GM06990 (cell line): ENCODE data around the gene COL15A1.

ENCODE experiments used
- DNase-seq: peaks from one replicate; pipeline ENCODE4 v3.0.0-alpha.2; 2011; ENCODE audit not compliant: insufficient read length; ENCODE audit errors: extremely low read depth
- H3K27me3 ChIP-seq: replicated peaks from 2 replicates; pipeline ENCODE4 v1.6.0; 2011; ENCODE audit warnings: low read length; ENCODE audit not compliant: control insufficient read depth, insufficient read depth
- H3K36me3 ChIP-seq: 2 replicates; pipeline ENCODE4 v1.5.1; 2011; ENCODE audit warnings: low read length; ENCODE audit not compliant: control insufficient read depth, insufficient read depth
- H3K4me3 ChIP-seq: replicated peaks from 2 replicates; pipeline ENCODE4 v1.5.1; 2011; ENCODE audit warnings: low read depth, mild to moderate bottlenecking, control low read depth, low read length
- TF ChIP-seq, protein P1 (sequence below): IDR thresholded peaks from 2 replicates; pipeline ENCODE4 v1.5.1; 2011; ENCODE audit warnings: low read length, control low read depth, mild to moderate bottlenecking, inconsistent platforms; ENCODE audit not compliant: insufficient read depth, poor library complexity, severe bottlenecking

COL15A1 gene

DNA sequence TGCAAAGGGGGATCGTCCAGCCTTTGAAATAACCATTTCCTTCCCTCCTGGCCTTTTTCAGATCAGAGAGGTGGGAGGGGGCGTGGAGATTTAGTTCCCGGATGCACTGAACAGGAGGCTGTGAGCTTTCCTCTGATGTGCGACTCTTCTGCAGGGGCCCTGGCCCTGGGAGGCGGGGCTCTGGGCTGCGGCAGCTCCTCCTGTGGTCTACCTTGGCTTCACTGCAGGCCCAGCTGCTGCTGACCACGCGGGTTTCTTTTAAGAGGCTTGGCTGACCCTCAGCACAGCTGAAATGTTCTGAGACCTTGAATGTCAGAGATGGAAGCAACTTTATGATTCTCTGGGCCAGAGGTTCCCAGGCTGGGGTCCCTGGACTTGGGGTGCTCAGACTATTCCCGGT is 27.0 kb upstream of the COL15A1 start:
- H3K4me3 ChIP-seq: no peak overlapping the region
- no peak for DNase-seq
- H3K27me3 ChIP-seq: no peaks in the 10 kb centered on the region
- TF ChIP-seq, protein P1, sequence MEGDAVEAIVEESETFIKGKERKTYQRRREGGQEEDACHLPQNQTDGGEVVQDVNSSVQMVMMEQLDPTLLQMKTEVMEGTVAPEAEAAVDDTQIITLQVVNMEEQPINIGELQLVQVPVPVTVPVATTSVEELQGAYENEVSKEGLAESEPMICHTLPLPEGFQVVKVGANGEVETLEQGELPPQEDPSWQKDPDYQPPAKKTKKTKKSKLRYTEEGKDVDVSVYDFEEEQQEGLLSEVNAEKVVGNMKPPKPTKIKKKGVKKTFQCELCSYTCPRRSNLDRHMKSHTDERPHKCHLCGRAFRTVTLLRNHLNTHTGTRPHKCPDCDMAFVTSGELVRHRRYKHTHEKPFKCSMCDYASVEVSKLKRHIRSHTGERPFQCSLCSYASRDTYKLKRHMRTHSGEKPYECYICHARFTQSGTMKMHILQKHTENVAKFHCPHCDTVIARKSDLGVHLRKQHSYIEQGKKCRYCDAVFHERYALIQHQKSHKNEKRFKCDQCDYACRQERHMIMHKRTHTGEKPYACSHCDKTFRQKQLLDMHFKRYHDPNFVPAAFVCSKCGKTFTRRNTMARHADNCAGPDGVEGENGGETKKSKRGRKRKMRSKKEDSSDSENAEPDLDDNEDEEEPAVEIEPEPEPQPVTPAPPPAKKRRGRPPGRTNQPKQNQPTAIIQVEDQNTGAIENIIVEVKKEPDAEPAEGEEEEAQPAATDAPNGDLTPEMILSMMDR: no peak
- H3K36me3 ChIP-seq: no peaks in the 10 kb centered on the region

DNA sequence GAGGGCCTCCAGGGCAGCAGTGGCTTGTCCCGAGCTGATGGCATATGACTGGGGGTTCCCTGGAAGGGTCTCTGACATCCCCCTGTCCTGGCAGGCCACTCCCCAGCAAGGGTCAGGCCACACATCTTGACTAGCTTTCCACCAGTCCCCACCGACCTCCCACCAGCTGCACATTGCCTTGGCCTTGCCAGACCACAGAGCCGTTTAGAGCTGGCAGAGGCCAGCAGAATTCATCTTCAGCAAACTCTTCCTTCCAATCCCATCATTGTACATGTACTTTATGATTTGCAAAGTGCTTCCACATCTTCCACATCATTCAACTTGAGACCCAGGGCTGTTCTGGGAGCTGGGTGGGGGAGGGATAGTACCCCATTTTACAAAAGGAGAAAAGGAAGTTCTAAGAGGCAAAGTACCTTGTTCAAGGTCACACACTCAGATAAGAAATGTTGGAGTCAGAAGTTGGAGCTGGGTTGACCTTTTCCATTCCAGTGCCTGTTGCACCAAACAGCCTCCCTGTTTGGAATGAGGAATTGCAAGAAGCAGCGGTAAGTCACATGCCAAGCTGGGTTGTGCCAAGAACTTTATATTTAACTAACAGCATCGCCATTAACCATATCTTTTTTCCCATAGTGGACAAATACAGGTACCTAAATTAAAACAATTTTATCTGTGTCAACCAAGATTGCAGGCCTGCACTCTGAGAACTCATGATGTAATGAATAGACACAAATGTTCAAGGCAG is 25.8 kb upstream of the COL15A1 start:
- Histone ChIP-seq H3K27me3 (no peaks in the 10 kb centered on the region), H3K4me3 (no peak overlapping the region), H3K36me3 (no peaks in the 10 kb centered on the region)
- DNase-seq: no peak
- TF ChIP-seq, protein P1: no peak

DNA sequence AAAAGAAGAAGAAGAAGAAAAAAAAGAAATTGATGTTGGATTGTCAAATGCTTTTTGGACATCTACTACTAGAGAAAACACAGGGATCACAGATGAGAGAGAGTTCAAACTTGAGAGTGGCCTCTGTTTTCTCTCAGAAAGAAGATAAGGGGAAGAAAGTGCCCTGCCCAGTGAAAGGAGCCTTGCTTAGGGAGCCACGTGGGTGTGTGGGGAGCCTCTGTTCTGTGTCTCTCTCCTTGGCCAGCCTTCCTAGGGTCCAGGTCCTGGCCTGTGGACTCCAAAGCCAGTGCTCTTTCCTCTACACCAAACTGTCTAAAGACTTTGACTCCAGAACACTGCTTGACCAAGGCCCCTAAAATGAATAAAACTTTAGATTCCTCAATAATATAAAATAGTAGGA is 22.0 kb upstream of the COL15A1 start:
- Histone ChIP-seq H3K27me3 (no peaks in the 10 kb centered on the region), H3K36me3 (no peaks in the 10 kb centered on the region), H3K4me3 (no peak overlapping the region)
- TF ChIP-seq, protein P1: no peak
- no peak for DNase-seq

DNA sequence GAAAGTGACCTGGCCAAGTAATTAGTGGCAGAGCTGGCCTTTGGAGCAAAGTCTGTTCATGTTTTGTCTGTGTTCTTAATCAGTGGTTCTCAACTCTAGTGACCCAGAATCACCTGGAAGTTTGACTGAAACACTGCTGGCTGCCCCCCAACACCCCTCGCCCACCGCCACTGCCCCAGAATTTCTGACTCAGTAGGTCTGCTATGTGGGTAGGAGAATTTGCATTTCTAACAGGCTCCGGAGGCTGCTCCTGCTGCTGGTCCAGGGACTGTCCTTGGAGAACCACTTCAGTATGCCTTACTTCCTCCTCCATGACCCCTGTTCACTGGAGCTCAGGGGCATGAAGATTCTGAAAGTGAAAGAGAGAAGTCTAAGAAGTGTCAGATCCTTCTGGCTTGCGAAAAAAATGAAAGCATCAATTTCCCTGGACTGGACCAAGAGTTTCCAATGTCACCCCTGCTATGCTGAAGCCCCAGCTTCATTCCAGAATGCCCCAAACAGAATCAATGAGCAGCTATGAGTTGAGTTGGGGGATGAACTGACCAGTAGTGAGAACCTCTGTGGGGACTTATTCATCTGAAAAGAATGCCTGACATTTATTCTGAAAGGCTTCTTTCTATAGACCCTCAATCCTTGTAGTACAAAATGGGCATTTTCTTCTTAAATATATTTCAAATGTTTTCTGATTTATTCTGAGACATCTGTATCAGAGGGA is 20.8 kb upstream of the COL15A1 start:
- Histone ChIP-seq H3K36me3 (no peaks in the 10 kb centered on the region), H3K27me3 (no peaks in the 10 kb centered on the region), H3K4me3 (no peak overlapping the region)
- TF ChIP-seq, protein P1: no peak
- no peak for DNase-seq

DNA sequence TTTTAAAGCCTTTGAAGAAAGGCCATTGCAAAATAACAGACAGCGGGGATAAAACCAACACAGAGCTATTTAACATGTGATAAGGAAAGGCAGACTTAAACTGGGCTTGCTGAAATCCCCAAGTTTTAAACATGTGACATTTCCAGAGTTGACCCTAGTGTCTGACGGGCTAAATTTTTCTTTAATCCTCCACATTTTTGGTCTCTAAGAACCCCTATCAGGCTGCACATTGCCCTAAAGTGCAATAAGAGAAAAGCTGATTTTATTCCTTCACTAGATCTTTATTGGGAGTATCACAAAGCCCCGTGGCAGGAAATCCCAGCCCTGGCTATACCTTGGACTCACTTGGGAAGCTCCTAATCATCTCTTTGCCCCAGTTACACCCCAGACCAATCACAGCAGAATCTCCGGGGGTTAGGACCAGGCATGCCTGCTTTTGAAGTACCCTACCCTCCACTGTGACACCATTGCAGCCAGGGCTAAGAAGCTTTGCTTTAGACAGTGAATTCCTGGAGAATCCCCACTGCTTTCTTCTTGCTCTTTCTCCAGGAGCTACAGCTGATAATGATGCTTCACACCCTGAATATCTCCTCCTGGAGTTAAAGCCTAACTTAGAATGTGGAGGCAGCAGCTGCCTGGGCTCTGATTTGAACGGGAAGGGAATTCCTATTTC is 20.1 kb upstream of the COL15A1 start:
- Histone ChIP-seq H3K27me3 (no peaks in the 10 kb centered on the region), H3K36me3 (no peaks in the 10 kb centered on the region), H3K4me3 (no peak overlapping the region)
- DNase-seq: no peak
- TF ChIP-seq, protein P1: no peak
